ENCODE results near the gene ILF2. TPM values are rescaled to one million over a fixed set of nuclear protein-coding genes. Genes with fewer than 3 reads are reported as not detected.

The ILF2 gene
- total RNA-seq, 2 experiments from 2014 or later, result 140 to 147 TPM

DNA sequence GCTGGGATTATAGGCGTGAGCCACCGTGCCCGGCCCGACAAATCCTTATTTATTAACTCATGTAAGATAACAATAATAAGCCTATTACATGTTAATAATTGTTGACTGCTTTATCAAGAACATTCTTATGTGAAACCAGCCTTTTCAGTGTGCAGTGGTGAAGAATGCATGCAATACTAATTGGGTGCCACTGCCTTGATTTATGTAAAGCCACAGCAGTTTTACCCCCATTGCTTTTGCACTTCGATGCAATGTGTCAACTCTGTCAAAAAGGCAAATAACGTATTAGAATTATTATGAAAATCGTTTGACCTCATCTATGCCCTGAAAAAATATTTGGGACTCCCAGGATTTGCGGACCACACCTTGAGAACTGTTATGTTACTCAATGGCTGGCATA is 25.9 kb upstream of the ILF2 start:
- no peak for DNase-seq
- Mint-ChIP-seq H3K9me3 (no peaks in the 10 kb centered on the region), H3K36me3 (ENCODE audit: low read depth) (no peaks in the 10 kb centered on the region), H3K27me3 (peaks cover 5% of the 10 kb centered on the region), H3K4me3 (no peak overlapping the region), H3K4me1 (ENCODE audit: low read depth) (no peaks in the 10 kb centered on the region), H3K27ac (no peak overlapping the region)
- H3K9me3 ChIP-seq (ENCODE audit: control insufficient read depth in 1 of 2, insufficient read depth in 1 of 2, low read length in 2 of 2), result no peaks in the 10 kb centered on the region
- H3K4me1 ChIP-seq (ENCODE audit: insufficient read depth, low read length), result no peaks in the 10 kb centered on the region
- no peak overlapping the region for H3K27ac ChIP-seq (ENCODE audit: low read depth in 1 of 2, low read length in 2 of 2)
- H3K36me3 ChIP-seq (ENCODE audit: insufficient read depth, low read length), result no peaks in the 10 kb centered on the region
- no peak overlapping the region for H3K4me3 ChIP-seq (ENCODE audit: low read length)
- ChIA-PET POLR2A (no interaction called here), CTCF (interaction anchor here (1.6 kb wide), 1 partner anchor 19 kb away, joined by 3 read pairs; no protein-coding TSS in a partner anchor)
- ATAC-seq (ENCODE audit: poor library complexity), result no peak
- TF ChIP-seq, protein P1, sequence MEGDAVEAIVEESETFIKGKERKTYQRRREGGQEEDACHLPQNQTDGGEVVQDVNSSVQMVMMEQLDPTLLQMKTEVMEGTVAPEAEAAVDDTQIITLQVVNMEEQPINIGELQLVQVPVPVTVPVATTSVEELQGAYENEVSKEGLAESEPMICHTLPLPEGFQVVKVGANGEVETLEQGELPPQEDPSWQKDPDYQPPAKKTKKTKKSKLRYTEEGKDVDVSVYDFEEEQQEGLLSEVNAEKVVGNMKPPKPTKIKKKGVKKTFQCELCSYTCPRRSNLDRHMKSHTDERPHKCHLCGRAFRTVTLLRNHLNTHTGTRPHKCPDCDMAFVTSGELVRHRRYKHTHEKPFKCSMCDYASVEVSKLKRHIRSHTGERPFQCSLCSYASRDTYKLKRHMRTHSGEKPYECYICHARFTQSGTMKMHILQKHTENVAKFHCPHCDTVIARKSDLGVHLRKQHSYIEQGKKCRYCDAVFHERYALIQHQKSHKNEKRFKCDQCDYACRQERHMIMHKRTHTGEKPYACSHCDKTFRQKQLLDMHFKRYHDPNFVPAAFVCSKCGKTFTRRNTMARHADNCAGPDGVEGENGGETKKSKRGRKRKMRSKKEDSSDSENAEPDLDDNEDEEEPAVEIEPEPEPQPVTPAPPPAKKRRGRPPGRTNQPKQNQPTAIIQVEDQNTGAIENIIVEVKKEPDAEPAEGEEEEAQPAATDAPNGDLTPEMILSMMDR (IDR thresholded peaks at IDR 0.05), result no peak
- intact Hi-C loops (cut with DNase I, micrococcal nuclease), result no loop called here
- H3K27me3 ChIP-seq (ENCODE audit: control insufficient read depth in 1 of 2, insufficient read depth in 2 of 2, low read length in 2 of 2), result no peaks in the 10 kb centered on the region

DNA sequence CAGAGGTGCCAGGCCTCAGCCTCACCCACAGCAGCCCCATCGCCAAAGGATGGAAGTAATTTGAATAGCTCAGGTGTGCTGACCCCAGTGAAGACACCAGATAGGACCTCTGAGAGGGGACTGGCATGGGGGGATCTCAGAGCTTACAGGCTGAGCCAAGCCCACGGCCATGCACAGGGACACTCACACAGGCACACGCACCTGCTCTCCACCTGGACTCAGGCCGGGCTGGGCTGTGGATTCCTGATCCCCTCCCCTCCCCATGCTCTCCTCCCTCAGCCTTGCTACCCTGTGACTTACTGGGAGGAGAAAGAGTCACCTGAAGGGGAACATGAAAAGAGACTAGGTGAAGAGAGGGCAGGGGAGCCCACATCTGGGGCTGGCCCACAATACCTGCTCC is 22.7 kb upstream of the ILF2 start:
- Mint-ChIP-seq H3K4me1 (ENCODE audit: low read depth) (no peaks in the 10 kb centered on the region), H3K27me3 (peaks cover 5% of the 10 kb centered on the region), H3K36me3 (ENCODE audit: low read depth) (no peaks in the 10 kb centered on the region), H3K27ac (no peak overlapping the region), H3K9me3 (no peaks in the 10 kb centered on the region), H3K4me3 (no peak overlapping the region)
- intact Hi-C loops (cut with DNase I, micrococcal nuclease), result no loop called here
- no peaks in the 10 kb centered on the region for H3K27me3 ChIP-seq (ENCODE audit: control insufficient read depth in 1 of 2, insufficient read depth in 2 of 2, low read length in 2 of 2)
- H3K4me3 ChIP-seq (ENCODE audit: low read length), result no peak overlapping the region
- DNase-seq (no peak), ATAC-seq (ENCODE audit: poor library complexity) (no peak)
- H3K27ac ChIP-seq (ENCODE audit: low read depth in 1 of 2, low read length in 2 of 2), result no peak overlapping the region
- H3K36me3 ChIP-seq (ENCODE audit: insufficient read depth, low read length), result no peaks in the 10 kb centered on the region
- ChIA-PET POLR2A (no interaction called here), CTCF (interaction anchor here (2.3 kb wide), 1 partner anchor 16 kb away, joined by 5 read pairs; no protein-coding TSS in a partner anchor)
- H3K4me1 ChIP-seq (ENCODE audit: insufficient read depth, low read length), result no peaks in the 10 kb centered on the region
- H3K9me3 ChIP-seq (ENCODE audit: control insufficient read depth in 1 of 2, insufficient read depth in 1 of 2, low read length in 2 of 2), result no peaks in the 10 kb centered on the region
- TF ChIP-seq, protein P1 (IDR thresholded peaks at IDR 0.05), result no peak

DNA sequence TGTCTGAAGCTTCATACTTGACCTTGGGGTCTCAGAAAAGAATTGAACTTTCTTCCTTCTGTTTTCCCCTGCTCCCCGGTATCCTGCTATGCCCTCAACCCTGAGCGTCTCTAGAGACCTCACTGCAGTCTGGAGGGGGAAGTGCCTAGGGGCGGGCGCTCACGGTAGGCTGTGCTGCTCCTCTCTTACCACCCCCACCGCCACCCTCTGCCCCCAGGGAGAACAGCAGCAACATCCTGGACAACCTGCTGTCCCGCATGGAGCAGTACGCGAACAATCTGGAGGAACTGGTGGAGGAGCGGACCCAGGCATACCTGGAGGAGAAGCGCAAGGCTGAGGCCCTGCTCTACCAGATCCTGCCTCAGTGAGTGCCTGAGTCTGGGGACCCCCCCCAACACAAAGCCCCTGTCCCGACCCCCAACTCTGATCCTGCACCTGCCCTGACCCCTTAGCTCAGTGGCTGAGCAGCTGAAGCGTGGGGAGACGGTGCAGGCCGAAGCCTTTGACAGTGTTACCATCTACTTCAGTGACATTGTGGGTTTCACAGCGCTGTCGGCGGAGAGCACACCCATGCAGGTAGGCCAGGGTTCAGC is 18.0 kb upstream of the ILF2 start:
- ChIA-PET POLR2A (no interaction called here), CTCF (no interaction called here)
- TF ChIP-seq, protein P1 (IDR thresholded peaks at IDR 0.05), result no peak
- Histone ChIP-seq H3K4me1 (ENCODE audit: insufficient read depth, low read length) (no peaks in the 10 kb centered on the region), H3K36me3 (ENCODE audit: insufficient read depth, low read length) (no peaks in the 10 kb centered on the region), H3K27me3 (ENCODE audit: control insufficient read depth in 1 of 2, insufficient read depth in 2 of 2, low read length in 2 of 2) (peaks cover 0 to 9% of the 10 kb centered on the region in 2 experiments), H3K4me3 (ENCODE audit: low read length) (no peak overlapping the region), H3K9me3 (ENCODE audit: control insufficient read depth in 1 of 2, insufficient read depth in 1 of 2, low read length in 2 of 2) (no peaks in the 10 kb centered on the region), H3K27ac (ENCODE audit: low read depth in 1 of 2, low read length in 2 of 2) (no peak overlapping the region)
- Mint-ChIP-seq H3K36me3 (ENCODE audit: low read depth) (no peaks in the 10 kb centered on the region), H3K4me3 (no peak overlapping the region), H3K27ac (no peak overlapping the region), H3K9me3 (no peaks in the 10 kb centered on the region), H3K27me3 (peaks cover 4% of the 10 kb centered on the region), H3K4me1 (ENCODE audit: low read depth) (no peaks in the 10 kb centered on the region)
- intact Hi-C loops (cut with DNase I, micrococcal nuclease), result no loop called here
- DNase-seq (no peak), ATAC-seq (ENCODE audit: poor library complexity) (no peak)
